Stomach (tissue), 9 donors: ENCODE data around the gene C1orf185. TPM values are rescaled to one million over a fixed set of nuclear protein-coding genes. Genes with fewer than 3 reads are reported as not detected.

Experiments
- DNase-seq, 2 donors: peaks; one replicate each; pipeline versions ENCODE4 v3.0.0 to v3.0.0-alpha.2; 2013 to 2019
- H3K27ac ChIP-seq, 5 donors: fragments of 200-600 bp in 4 of 5; sonication (generic) in 4 of 5; one replicate each; pipeline ENCODE4 v1.5.1; 2013 to 2019; ENCODE audit warnings: mild to moderate bottlenecking in 1 of 5, moderate library complexity in 1 of 5
- H3K27me3 ChIP-seq, 3 donors: fragments of 200-600 bp; sonication (generic); one replicate each; pipeline ENCODE4 v1.5.1; 2017 to 2019; ENCODE audit warnings: mixed run types in 1 of 3
- H3K36me3 ChIP-seq, 4 donors: fragments of 200-600 bp; sonication (generic); 1 replicate in 3 of 4; 2 replicates in 1 of 4; pipeline ENCODE4 v1.5.1; 2016 to 2019
- H3K4me1 ChIP-seq, 4 donors: fragments of 200-600 bp; sonication (generic); one replicate each; pipeline ENCODE4 v1.5.1; 2016 to 2019
- H3K4me3 ChIP-seq, 4 donors: fragments of 200-600 bp; sonication (generic) in 3 of 4; one replicate each; pipeline ENCODE4 v1.5.1; 2016 to 2019; ENCODE audit warnings: mild to moderate bottlenecking in 1 of 4
- H3K9me3 ChIP-seq, 4 donors: fragments of 200-600 bp; sonication (generic); one replicate each; pipeline ENCODE4 v1.5.1; 2016 to 2019
- CTCF ChIP-seq, 7 experiments: fragments of 450-650 bp in 4 of 7; fragments of 200-600 bp in 3 of 7; sonication (generic) in 3 of 7; IDR thresholded peaks; one replicate each; pipeline ENCODE4 v1.5.1; 2016 to 2019; ENCODE audit warnings: antibody characterized with exemption in 7 of 7, control low read depth in 2 of 7, mild to moderate bottlenecking in 1 of 7
- EP300 ChIP-seq: sonication (generic); formaldehyde crosslinking; IDR thresholded peaks from one replicate; pipeline ENCODE4 v1.6.1; 2017; ENCODE audit warnings: antibody characterized with exemption
- POLR2A ChIP-seq, 4 donors: fragments of 450-650 bp; IDR thresholded peaks; one replicate each; pipeline ENCODE4 v1.6.1; 2016; ENCODE audit warnings: antibody characterized with exemption in 4 of 4, control low read depth in 2 of 4, mild to moderate bottlenecking in 1 of 4, moderate library complexity in 1 of 4
- POLR2AphosphoS5 ChIP-seq, 3 donors: sonication (generic); formaldehyde crosslinking; IDR thresholded peaks; one replicate each; pipeline ENCODE4 v1.6.1; 2016; ENCODE audit warnings: antibody characterized with exemption in 3 of 3
- WGBS, 5 donors: extraction: QIAGEN DNeasy Blood & Tissue Kit in 3 of 5; methylation state at CpG; one replicate each; pipeline versions ENCODE4 v1.1.5 to v1.1.7; 2013 to 2018; 5-methylcytosine and 5-hydroxymethylcytosine counted together
- intact Hi-C: fragments of 100-400 bp; cut with DNase I; formaldehyde crosslinking; loops from one replicate; pipeline ENCODE4 v1.15.1; 2023; ENCODE audit warnings: low total_unique reads
- polyA plus RNA-seq, 3 donors: library from polyadenylated mRNA; stranded (reverse); fragments of 200-250 nt; gene quantifications; one replicate each; pipeline ENCODE4 v1.2.3, GENCODE V29; 2013
- total RNA-seq, 5 donors: library from RNA; depleted of rRNA; stranded (reverse); fragments of >200 nt; gene quantifications; one replicate each; pipeline versions ENCODE4 v1.1.0 to v1.2.3, GENCODE V29; 2014 to 2016
- donor health status: healthy with polysubstance abuse.
- donor health status: Bipolar disorder and iron deficiency.
- donor health status: healthy.

C1orf185 gene
- total and polyA plus RNA-seq, 8 donors: not detected

DNA sequence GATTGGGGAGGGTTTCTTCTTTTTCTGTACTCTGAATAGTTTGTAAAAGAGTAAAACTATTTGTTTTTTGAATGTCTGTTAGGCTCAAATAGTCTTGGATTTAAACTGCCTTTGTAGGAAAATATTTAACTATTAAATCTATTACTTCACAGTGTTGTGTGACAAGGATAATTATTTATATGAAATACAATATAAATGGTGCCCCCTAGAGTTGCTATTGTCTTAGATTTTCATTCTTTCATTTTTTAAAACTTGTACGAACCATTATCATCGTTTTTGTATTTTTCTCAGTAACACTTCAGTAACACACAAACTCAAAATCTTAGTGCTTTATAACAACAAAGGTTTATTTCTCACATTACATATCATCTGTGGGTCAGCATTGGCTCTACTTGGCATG is 37.4 kb downstream of the C1orf185 start:
- no peak for TF ChIP-seq EP300
- TF ChIP-seq CTCF (IDR thresholded peaks at IDR 0.05): no peak
- no peak for TF ChIP-seq POLR2A (IDR thresholded peaks at IDR 0.05)
- TF ChIP-seq POLR2AphosphoS5 (IDR thresholded peaks at IDR 0.05): no peak
- Histone ChIP-seq H3K27me3 (no peaks in the 10 kb centered on the region), H3K9me3 (peaks cover 0 to 16% (median 5%) of the 10 kb centered on the region in 4 donors), H3K27ac (no peak overlapping the region), H3K4me1 (no peaks in the 10 kb centered on the region), H3K4me3 (no peak overlapping the region), H3K36me3 (no peaks in the 10 kb centered on the region)
- 30 to 69% (median 54%) methylated on average over 2 of the region's 2 CpGs for WGBS, 5 donors
- intact Hi-C loops: no loop called here
- no peak for DNase-seq

DNA sequence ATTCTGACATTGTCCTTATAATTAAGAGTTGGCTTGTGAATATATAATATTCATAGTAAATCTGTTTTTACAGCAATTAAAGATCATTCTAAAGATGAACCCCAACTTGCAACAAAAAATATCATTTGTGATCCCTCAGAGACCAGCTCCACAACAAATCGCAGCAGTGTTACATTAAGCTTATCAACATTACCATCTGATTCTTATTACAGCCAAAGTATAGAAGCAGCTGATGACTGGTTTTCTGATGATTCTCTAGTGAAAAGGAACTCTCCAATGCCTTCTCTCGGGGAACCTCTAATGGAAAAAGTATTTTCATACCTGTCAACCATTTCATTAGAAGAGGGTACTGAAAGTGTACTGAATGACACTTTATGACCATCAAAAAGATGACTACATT is 45.4 kb downstream of the C1orf185 start:
- Histone ChIP-seq H3K27me3 (no peaks in the 10 kb centered on the region), H3K9me3 (no peaks in the 10 kb centered on the region), H3K4me1 (no peaks in the 10 kb centered on the region), H3K36me3 (no peaks in the 10 kb centered on the region), H3K4me3 (no peak overlapping the region), H3K27ac (no peak overlapping the region)
- no peak for DNase-seq
- TF ChIP-seq CTCF (IDR thresholded peaks at IDR 0.05) (no peak), EP300 (no peak), POLR2AphosphoS5 (IDR thresholded peaks at IDR 0.05) (no peak), POLR2A (IDR thresholded peaks at IDR 0.05) (no peak)
- 85 to 94% (median 87%) methylated on average over 2 of the region's 2 CpGs for WGBS, 5 donors
- intact Hi-C loops: no loop called here

- TF ChIP-seq EP300: no peak
- no peak for TF ChIP-seq POLR2A (IDR thresholded peaks at IDR 0.05)
- TF ChIP-seq CTCF (IDR thresholded peaks at IDR 0.05): no peak
- no peak for TF ChIP-seq POLR2AphosphoS5 (IDR thresholded peaks at IDR 0.05)
- Histone ChIP-seq H3K27me3 (peaks cover 0 to 8% (median 0%) of the 10 kb centered on the region in 3 donors), H3K27ac (no peak overlapping the region), H3K4me3 (no peak overlapping the region), H3K4me1 (no peaks in the 10 kb centered on the region), H3K9me3 (peaks cover 0 to 24% (median 16%) of the 10 kb centered on the region in 4 donors), H3K36me3 (no peaks in the 10 kb centered on the region)
- WGBS, 5 donors: 96 to 100% (median 98%) methylated on average over 1 of the region's 1 CpG
- DNase-seq: no peak
- intact Hi-C loops: no loop called here
Observed at GRCh38 chr1:51154776-51155175, 52.7 kb downstream of the C1orf185 start.

DNA sequence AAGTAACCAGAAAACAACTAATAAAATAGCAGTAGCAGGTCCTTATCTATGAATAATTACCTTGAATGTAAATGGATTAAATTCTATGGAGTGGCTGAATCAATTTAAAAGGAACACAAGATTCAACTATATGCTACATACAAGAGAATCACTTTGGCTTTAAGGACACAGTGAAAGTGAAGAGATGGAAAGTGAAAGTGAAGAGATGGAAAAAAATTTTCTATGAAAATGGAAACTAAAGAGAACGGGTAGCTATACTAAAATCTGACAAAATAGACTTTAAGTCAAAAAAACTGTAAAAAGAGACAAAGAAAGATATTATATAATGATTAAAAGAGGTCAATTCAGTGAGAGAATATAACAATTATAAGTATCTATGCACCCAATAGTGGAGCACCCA is 54.7 kb downstream of the C1orf185 start:
- H3K9me3 ChIP-seq: peaks cover 0 to 24% (median 16%) of the 10 kb centered on the region in 4 donors
- H3K4me1 ChIP-seq: no peaks in the 10 kb centered on the region
- no peak overlapping the region for H3K4me3 ChIP-seq
- 33 to 69% (median 64%) methylated on average over 1 of the region's 1 CpG for WGBS, 5 donors
- peaks cover 0 to 8% (median 0%) of the 10 kb centered on the region in 3 donors for H3K27me3 ChIP-seq
- H3K27ac ChIP-seq: no peak overlapping the region
- TF ChIP-seq POLR2A (IDR thresholded peaks at IDR 0.05) (no peak), EP300 (no peak), POLR2AphosphoS5 (IDR thresholded peaks at IDR 0.05) (no peak), CTCF (IDR thresholded peaks at IDR 0.05) (no peak)
- DNase-seq: no peak
- intact Hi-C loops: no loop called here
- no peaks in the 10 kb centered on the region for H3K36me3 ChIP-seq
